NCI-H460 (cell line): ENCODE data around the gene RAC2. TPM values are rescaled to one million over a fixed set of nuclear protein-coding genes. Genes with fewer than 3 reads are reported as not detected.
A peak's percentile ranks its signal among the peaks of the same experiment; 100 is the strongest.
"Not testable (repeated sequence)": the region's sequence is repeated elsewhere in the genome, so short reads cannot be mapped to it uniquely, and the experiment has no call there.

Experiments
- DNase-seq: peaks from one replicate; pipeline ENCODE4 v3.0.0-alpha.2; 2016; ENCODE audit warnings: low read depth; ENCODE audit errors: extremely low read depth
- total RNA-seq: library from RNA; depleted of rRNA; stranded (reverse); fragments of >200 nt; shearing (Covaris generic); gene quantifications from 2 replicates; pipeline ENCODE4 v1.2.3, GENCODE V29; 2014

The RAC2 gene
- total RNA-seq, 1 experiment from 2014 or later = 1.3 TPM

GRCh38 chr22:37237371-37238268 is 6.4 kb downstream of the RAC2 start:
- DNase-seq = no peak

GRCh38 chr22:37235897-37236607 is 8.0 kb downstream of the RAC2 start:
- no peak for DNase-seq

- no peak for DNase-seq
Observed at GRCh38 chr22:37234736-37235711, 9.0 kb downstream of the RAC2 start.

GRCh38 chr22:37233751-37234631 is 10.1 kb downstream of the RAC2 start:
- DNase-seq = no peak

GRCh38 chr22:37233371-37233750 is 10.7 kb downstream of the RAC2 start:
- DNase-seq = not testable (repeated sequence)

- no peak for DNase-seq
Observed at GRCh38 chr22:37232140-37232998, 11.7 kb downstream of the RAC2 start.

- no peak for DNase-seq
Observed at GRCh38 chr22:37231406-37232139, 12.5 kb downstream of the RAC2 start.

GRCh38 chr22:37230673-37231405 is 13.2 kb downstream of the RAC2 start:
- DNase-seq = no peak

GRCh38 chr22:37229805-37230672 is 14.0 kb downstream of the RAC2 start:
- DNase-seq = peak; percentile 13

- peak; percentile 14 for DNase-seq
Observed at GRCh38 chr22:37229012-37229804, 14.9 kb downstream of the RAC2 start.

- no peak for DNase-seq
Observed at GRCh38 chr22:37228106-37229011, 15.7 kb downstream of the RAC2 start.

- DNase-seq = no peak
Observed at GRCh38 chr22:37226514-37226913, 17.6 kb downstream of the RAC2 start.

- DNase-seq = no peak
Observed at GRCh38 chr22:37226087-37226486, 18.0 kb downstream of the RAC2 start.

- DNase-seq = no peak
Observed at GRCh38 chr22:37225481-37225880, 18.6 kb downstream of the RAC2 start.
